SK-MEL-5 (cell line): Measurements from ENCODE around the gene LCA5. TPM values are rescaled to one million over a fixed set of nuclear protein-coding genes. Genes with fewer than 3 reads are reported as not detected.
A peak's percentile ranks its signal among the peaks of the same experiment; 100 is the strongest.
"Not testable (repeated sequence)": the region's sequence is repeated elsewhere in the genome, so short reads cannot be mapped to it uniquely, and the experiment has no call there.

Source experiments
- DNase-seq: peaks from one replicate; pipeline ENCODE4 v3.0.0-alpha.2; 2016; ENCODE audit warnings: low read depth, low spot score
- in situ Hi-C: cut with HindIII; loops from 2 replicates; pipeline ENCODE4 v1.10.0; 2016; ENCODE audit warnings: low sequenced_read_pairs, high pct_unique_total_duplicates, low pct_unique_long_range_greater_than_20kb
- polyA plus RNA-seq, 2 experiments: library from polyadenylated mRNA; depleted of rRNA; stranded (reverse); fragments of >200 nt; gene quantifications; 2 replicates each; pipeline ENCODE4 v1.2.3, GENCODE V29; 2015
- total RNA-seq: library from RNA; depleted of rRNA; stranded (reverse); fragments of >200 nt; shearing (Covaris generic); gene quantifications from 2 replicates; pipeline ENCODE4 v1.2.3, GENCODE V29; 2014; rRNA removed

The LCA5 gene
- total RNA-seq: 0.83 and 1.4 TPM in 2 replicates
- 0.68 and 0.86 TPM in 2 replicates for polyA plus RNA-seq (2015; cell fraction: cytosol; rRNA removed)
- polyA plus RNA-seq (2015; cell fraction: nucleus; rRNA removed): 0.95 and 1.4 TPM in 2 replicates

- peak; percentile 96 for DNase-seq
- in situ Hi-C loops: no loop called here
Measured at GRCh38 chr6:79536954-79537747, at the start of gene LCA5. TSS of gene LCA5 (minus strand) at chr6:79537430. CDS start at chr6:79518894, 18,536 bp downstream.

- peak; percentile 75 for DNase-seq
- in situ Hi-C loops: no loop called here
Measured at GRCh38 chr6:79586548-79586947, 49.3 kb upstream of the LCA5 start.

GRCh38 chr6:79584332-79584731 lies 47.1 kb upstream of the LCA5 start:
- no peak for DNase-seq
- in situ Hi-C loops: no loop called here

- in situ Hi-C loops: not testable (repeated sequence)
Measured at GRCh38 chr6:79577926-79578325, 40.7 kb upstream of the LCA5 start.

GRCh38 chr6:79574630-79575225 lies 37.5 kb upstream of the LCA5 start:
- no peak for DNase-seq
- in situ Hi-C loops: no loop called here

More at GRCh38 chr6:79577926-79578325, 40.7 kb upstream of the LCA5 start:
- not testable (repeated sequence) for DNase-seq

- DNase-seq: no peak
- in situ Hi-C loops: no loop called here
Measured at GRCh38 chr6:79574174-79574573, 36.9 kb upstream of the LCA5 start.

GRCh38 chr6:79571030-79571367 lies 33.8 kb upstream of the LCA5 start:
- in situ Hi-C loops: no loop called here
- no peak for DNase-seq

GRCh38 chr6:79570129-79571029 lies 33.1 kb upstream of the LCA5 start:
- in situ Hi-C loops: no loop called here
- peak; percentile 50 for DNase-seq

- in situ Hi-C loops: no loop called here
Measured at GRCh38 chr6:79568996-79569395, 31.8 kb upstream of the LCA5 start.

GRCh38 chr6:79564636-79565035 lies 27.4 kb upstream of the LCA5 start:
- no peak for DNase-seq
- in situ Hi-C loops: no loop called here

More at GRCh38 chr6:79568996-79569395, 31.8 kb upstream of the LCA5 start:
- DNase-seq: no peak

- in situ Hi-C loops: no loop called here
- DNase-seq: no peak
Measured at GRCh38 chr6:79559706-79560105, 22.5 kb upstream of the LCA5 start.

- no peak for DNase-seq
- in situ Hi-C loops: no loop called here
Measured at GRCh38 chr6:79557673-79558467, 20.6 kb upstream of the LCA5 start.

GRCh38 chr6:79554305-79554704 lies 17.1 kb upstream of the LCA5 start:
- no peak for DNase-seq
- in situ Hi-C loops: no loop called here

- no peak for DNase-seq
- in situ Hi-C loops: no loop called here
Measured at GRCh38 chr6:79551401-79551800, 14.2 kb upstream of the LCA5 start.

GRCh38 chr6:79548304-79548703 lies 11.1 kb upstream of the LCA5 start:
- in situ Hi-C loops: no loop called here
- DNase-seq: no peak

GRCh38 chr6:79546186-79546585 lies 9.0 kb upstream of the LCA5 start:
- in situ Hi-C loops: no loop called here
- DNase-seq: no peak

GRCh38 chr6:79544939-79545450 lies 7.8 kb upstream of the LCA5 start:
- DNase-seq: peak; percentile 96
- in situ Hi-C loops: no loop called here
